KOPT-K1 (cell line): Measurements from ENCODE around the gene PRDM11.

Experiments used
- H3K27ac ChIP-seq: fragments of 200-600 bp; sonication (generic); 2 replicates; pipeline ENCODE4 v1.5.1; 2016; ENCODE audit warnings: antibody characterized with exemption, mild to moderate bottlenecking, low read depth, low read length; ENCODE audit not compliant: poor library complexity, severe bottlenecking
- H3K36me3 ChIP-seq: fragments of 200-600 bp; sonication (generic); 2 replicates; pipeline ENCODE4 v1.5.1; 2017; ENCODE audit warnings: antibody characterized with exemption, mild to moderate bottlenecking, low read length, moderate library complexity; ENCODE audit not compliant: insufficient read depth
- H3K9me3 ChIP-seq: fragments of 200-600 bp; sonication (generic); 2 replicates; pipeline ENCODE4 v1.5.1; 2017; ENCODE audit warnings: antibody characterized with exemption, low read length, mild to moderate bottlenecking; ENCODE audit not compliant: insufficient read depth, poor library complexity, severe bottlenecking

The PRDM11 gene

DNA sequence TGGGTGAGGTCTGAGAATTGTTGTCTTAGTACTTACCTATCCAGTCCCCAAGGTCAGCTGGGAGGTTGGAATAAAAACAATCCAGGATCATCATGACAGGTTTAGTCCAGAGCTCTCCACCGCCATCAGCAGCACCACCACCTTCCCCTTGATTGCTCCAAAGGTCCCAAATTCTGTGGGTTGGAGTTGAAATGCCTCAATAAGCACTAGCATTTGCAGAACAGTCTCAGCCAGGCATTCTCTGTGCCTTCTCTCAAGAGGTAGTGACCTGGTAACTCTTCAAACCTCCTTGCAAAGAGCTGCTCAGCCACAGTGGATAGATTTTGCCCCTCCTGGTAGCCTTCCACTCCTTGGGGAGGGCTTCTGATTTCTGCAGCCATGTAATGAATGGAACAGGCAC is 69.6 kb downstream of the PRDM11 start:
- H3K27ac ChIP-seq = no peak overlapping the region
- H3K9me3 ChIP-seq = no peaks in the 10 kb centered on the region
- no peaks in the 10 kb centered on the region for H3K36me3 ChIP-seq

GRCh38 chr11:45216901-45217300 is 70.5 kb downstream of the PRDM11 start:
- H3K9me3 ChIP-seq = no peaks in the 10 kb centered on the region
- no peaks in the 10 kb centered on the region for H3K36me3 ChIP-seq
- no peak overlapping the region for H3K27ac ChIP-seq

DNA sequence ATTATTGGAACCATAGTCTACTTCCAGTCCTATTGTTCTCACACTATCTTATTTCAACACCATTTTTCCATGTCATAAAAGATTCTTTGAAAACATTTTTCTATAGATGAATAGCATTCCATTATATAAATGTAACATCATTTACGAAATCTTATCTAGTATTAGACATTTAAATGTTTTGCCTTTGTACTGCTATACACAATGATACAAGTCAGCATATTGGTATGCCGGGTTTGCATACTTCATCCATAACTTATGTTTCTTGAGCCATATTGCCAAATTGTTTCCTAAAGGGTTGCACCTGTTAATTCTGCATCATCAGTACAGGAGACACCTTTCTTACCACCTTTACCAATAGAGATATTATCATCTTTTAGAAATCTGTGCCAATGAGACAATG is 71.6 kb downstream of the PRDM11 start:
- no peaks in the 10 kb centered on the region for H3K36me3 ChIP-seq
- no peak overlapping the region for H3K27ac ChIP-seq
- H3K9me3 ChIP-seq = no peaks in the 10 kb centered on the region

DNA sequence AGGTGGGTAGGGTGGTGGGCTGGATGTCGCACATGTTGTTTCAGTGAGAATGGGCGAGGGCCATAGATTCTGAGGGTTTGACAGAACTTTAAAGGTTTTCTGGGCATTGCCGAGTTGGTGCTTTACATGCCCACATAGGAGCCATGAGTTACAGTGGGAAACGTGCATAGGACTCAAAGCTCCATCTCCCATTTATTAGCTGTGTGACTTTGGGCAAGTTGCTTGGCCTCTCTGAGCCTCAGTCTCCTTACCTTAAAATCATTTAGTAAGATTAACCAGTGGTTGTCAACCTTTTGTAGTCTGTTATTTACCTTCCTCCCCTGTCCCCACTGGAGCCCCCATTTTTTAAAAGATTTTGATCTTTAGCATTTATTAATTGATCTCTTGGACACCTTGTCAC is 72.3 kb downstream of the PRDM11 start:
- Histone ChIP-seq H3K36me3 (no peaks in the 10 kb centered on the region), H3K9me3 (no peaks in the 10 kb centered on the region), H3K27ac (no peak overlapping the region)

DNA sequence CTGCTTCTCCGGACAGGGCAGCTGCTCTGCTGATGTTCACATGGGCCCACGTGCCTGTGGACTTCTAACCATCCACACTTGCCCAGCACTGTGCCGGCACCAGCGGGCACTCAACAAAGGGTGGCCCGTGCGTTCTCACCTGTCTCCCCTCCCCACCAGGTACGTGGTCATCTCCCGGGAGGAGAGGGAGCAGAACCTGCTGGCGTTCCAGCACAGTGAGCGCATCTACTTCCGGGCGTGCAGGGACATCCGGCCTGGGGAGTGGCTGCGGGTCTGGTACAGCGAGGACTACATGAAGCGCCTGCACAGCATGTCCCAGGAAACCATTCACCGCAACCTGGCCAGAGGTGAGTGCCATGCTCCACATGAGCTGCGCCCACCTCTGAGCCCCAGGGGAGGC is 73.0 kb downstream of the PRDM11 start:
- Histone ChIP-seq H3K27ac (no peak overlapping the region), H3K9me3 (no peaks in the 10 kb centered on the region)

GRCh38 chr11:45223496-45223895 is 77.1 kb downstream of the PRDM11 start:
- no peaks in the 10 kb centered on the region for H3K36me3 ChIP-seq
- no peaks in the 10 kb centered on the region for H3K9me3 ChIP-seq
- no peak overlapping the region for H3K27ac ChIP-seq

More for the DNA sequence above, 73.0 kb downstream of the PRDM11 start:
- no peaks in the 10 kb centered on the region for H3K36me3 ChIP-seq

GRCh38 chr11:45224766-45225165 is 78.3 kb downstream of the PRDM11 start:
- Histone ChIP-seq H3K9me3 (no peaks in the 10 kb centered on the region), H3K36me3 (no peaks in the 10 kb centered on the region), H3K27ac (no peak overlapping the region)

- Histone ChIP-seq H3K27ac (no peak overlapping the region), H3K36me3 (no peaks in the 10 kb centered on the region), H3K9me3 (no peaks in the 10 kb centered on the region)
Observed at GRCh38 chr11:45225277-45225676, 78.8 kb downstream of the PRDM11 start.

DNA sequence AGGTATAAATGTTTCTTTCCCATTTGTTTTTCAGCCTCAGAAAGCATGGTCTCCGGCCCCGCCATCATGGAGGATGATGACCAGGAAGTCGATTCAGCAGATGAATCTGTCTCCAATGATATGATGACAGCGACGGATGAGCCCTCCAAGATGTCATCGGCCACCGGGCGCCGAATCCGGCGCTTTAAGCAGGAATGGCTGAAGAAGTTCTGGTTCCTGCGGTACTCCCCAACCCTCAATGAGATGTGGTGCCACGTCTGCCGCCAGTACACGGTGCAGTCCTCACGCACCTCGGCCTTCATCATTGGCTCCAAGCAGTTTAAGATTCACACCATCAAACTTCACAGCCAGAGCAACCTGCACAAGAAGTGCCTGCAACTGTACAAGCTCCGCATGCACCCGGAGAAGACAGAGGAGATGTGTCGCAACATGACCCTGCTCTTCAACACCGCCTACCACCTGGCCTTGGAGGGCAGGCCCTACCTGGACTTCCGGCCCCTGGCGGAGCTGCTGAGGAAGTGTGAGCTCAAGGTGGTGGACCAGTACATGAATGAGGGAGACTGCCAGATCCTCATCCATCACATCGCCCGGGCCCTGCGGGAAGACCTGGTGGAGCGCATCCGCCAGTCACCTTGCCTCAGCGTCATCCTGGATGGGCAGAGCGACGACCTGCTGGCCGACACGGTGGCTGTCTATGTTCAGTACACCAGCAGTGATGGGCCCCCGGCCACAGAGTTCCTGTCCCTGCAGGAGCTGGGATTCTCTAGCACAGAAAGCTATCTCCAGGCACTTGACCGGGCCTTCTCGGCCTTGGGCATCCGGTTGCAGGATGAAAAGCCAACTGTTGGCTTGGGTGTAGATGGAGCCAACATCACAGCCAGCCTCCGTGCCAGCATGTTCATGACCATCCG is 79.8 kb downstream of the PRDM11 start:
- Histone ChIP-seq H3K36me3 (no peaks in the 10 kb centered on the region), H3K9me3 (no peaks in the 10 kb centered on the region), H3K27ac (no peak overlapping the region)

DNA sequence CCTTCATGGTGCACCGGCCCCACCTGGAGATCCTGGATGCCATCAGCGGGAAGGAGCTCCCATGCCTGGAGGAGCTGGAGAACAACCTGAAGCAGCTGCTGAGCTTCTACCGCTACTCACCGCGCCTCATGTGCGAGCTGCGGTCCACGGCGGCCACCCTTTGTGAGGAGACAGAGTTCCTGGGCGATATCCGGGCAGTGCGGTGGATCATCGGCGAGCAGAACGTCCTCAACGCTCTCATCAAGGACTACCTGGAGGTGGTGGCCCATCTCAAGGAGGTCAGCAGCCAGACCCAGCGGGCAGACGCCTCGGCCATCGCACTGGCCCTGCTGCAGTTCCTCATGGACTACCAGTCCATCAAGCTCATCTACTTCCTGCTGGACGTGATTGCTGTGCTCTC is 80.5 kb downstream of the PRDM11 start:
- no peak overlapping the region for H3K27ac ChIP-seq
- no peaks in the 10 kb centered on the region for H3K9me3 ChIP-seq
- no peaks in the 10 kb centered on the region for H3K36me3 ChIP-seq

DNA sequence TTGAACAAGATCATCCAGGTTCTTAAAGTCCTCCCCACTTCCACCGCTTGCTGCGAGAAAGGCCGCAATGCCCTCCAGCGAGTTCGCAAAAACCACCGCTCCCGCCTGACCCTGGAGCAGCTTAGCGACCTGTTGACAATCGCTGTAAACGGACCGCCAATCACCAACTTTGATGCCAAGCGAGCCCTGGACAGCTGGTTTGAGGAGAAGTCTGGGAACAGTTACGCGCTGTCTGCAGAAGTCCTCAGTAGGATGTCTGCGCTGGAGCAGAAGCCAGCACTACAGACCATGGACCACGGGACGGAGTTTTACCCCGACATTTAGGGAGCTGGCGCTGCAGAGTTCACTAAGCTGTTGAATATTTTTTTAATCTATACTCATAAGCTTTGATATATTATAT is 81.4 kb downstream of the PRDM11 start:
- Histone ChIP-seq H3K27ac (no peak overlapping the region), H3K36me3 (no peaks in the 10 kb centered on the region), H3K9me3 (no peaks in the 10 kb centered on the region)

- H3K9me3 ChIP-seq = no peaks in the 10 kb centered on the region
- H3K36me3 ChIP-seq = no peaks in the 10 kb centered on the region
- no peak overlapping the region for H3K27ac ChIP-seq
Observed at GRCh38 chr11:45229401-45230020, 83.1 kb downstream of the PRDM11 start.

- Histone ChIP-seq H3K27ac (no peak overlapping the region), H3K36me3 (no peaks in the 10 kb centered on the region), H3K9me3 (no peaks in the 10 kb centered on the region)
Observed at GRCh38 chr11:45232341-45233080, 86.1 kb downstream of the PRDM11 start.

- Histone ChIP-seq H3K9me3 (no peaks in the 10 kb centered on the region), H3K36me3 (no peaks in the 10 kb centered on the region), H3K27ac (no peak overlapping the region)
Observed at GRCh38 chr11:45233121-45233803, 86.8 kb downstream of the PRDM11 start.

DNA sequence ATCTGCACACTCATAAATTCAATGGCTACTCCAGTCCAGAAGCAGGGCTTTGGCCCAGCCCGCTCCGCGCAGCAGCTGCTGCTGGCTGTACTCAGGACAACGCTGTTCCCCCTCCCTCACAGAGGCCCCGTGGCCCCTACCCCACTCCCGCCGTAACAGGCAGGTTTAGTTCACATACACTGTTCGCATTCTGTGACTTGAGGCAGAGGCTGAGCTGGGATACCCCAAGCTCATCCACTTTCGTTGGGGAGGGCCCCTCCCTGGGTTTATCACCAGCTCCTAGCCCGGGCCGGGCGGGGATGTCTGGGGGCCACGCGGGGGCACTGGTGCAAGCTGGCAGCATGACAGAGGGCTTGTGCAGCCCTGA is 87.3 kb downstream of the PRDM11 start:
- Histone ChIP-seq H3K9me3 (no peaks in the 10 kb centered on the region), H3K27ac (no peak overlapping the region)

More for the DNA sequence above, 87.3 kb downstream of the PRDM11 start:
- no peaks in the 10 kb centered on the region for H3K36me3 ChIP-seq
